Measurements from ENCODE around the gene PRKCQ.

Gene PRKCQ

GRCh38 chr10:6407034-6407721, 172.9 kb downstream of the PRKCQ start:
- H3K4me3 ChIP-seq (ENCODE audit: low read depth in 1 of 2, low read length in 2 of 2), result no peak overlapping the region
- peaks cover 18% of the 10 kb centered on the region for H3K4me1 ChIP-seq (ENCODE audit: insufficient read depth, low read length)
- no peak overlapping the region for H3K9ac ChIP-seq (ENCODE audit: low read depth, low read length)
- H3K79me2 ChIP-seq (ENCODE audit: insufficient read depth, low read length), result no peaks in the 10 kb centered on the region
- H3K27me3 ChIP-seq (ENCODE audit: insufficient read depth, low read length, poor library complexity), result no peaks in the 10 kb centered on the region
- no peak overlapping the region for H3K27ac ChIP-seq (ENCODE audit: low read length)
- no peaks in the 10 kb centered on the region for H3K36me3 ChIP-seq (ENCODE audit: insufficient read depth, low read length)
- ATAC-seq (ENCODE audit: insufficient read depth, low read depth) (no peak), DNase-seq (no peak)
- H3K4me2 ChIP-seq (ENCODE audit: insufficient read depth, low read length), result no peak overlapping the region
- H3K9me3 ChIP-seq (ENCODE audit: insufficient read depth, low read length, severe bottlenecking), result no peaks in the 10 kb centered on the region
- no peak overlapping the region for H2AFZ ChIP-seq (ENCODE audit: low read depth, low read length)
- TF ChIP-seq CTCF (IDR thresholded peaks at IDR 0.05; ENCODE audit: borderline replicate concordance, extremely low read depth, low read length, poor library complexity, severe bottlenecking), result no peak
- no peak for TF ChIP-seq EZH2 (IDR thresholded peaks at IDR 0.05; ENCODE audit: borderline replicate concordance, low read depth, low read length, severe bottlenecking)
- no peaks in the 10 kb centered on the region for H4K20me1 ChIP-seq (ENCODE audit: insufficient read depth, low read length)

DNA sequence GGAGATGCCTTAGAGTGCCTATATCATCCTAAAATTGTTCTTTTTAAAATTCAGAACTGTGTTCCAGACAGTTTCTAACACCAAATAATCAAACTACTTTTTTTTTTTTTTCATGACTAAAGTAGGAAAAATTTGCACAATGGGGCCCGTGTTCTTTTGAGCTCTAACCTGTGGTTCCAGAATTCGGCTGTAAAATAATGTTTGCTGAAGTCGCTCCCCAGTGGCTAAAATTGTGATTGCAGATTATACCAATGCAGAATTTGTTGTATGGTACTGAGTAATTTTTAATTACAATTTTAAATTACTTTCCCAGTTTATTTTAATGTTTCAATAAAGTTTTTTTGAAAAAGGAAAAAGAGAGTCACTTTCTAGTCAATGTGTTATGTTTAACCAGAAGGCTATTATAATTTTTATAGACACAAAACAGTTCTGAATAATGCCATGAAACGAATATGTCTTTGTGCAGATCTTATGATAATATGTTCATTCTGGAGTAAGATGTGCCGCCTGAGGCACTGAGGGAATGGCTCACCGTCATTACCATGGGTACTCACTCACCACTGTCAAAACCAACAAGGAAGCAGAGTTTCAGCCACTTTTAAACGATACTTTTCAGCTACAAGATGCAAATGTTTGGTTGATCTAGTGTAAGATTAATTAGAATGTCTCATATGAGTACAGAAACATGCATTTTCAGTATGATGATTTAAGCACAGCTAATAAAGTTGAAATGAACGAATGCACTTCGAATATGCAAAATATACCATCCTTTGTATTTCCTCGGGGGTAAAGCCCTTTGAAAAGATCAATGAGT, 173.6 kb downstream of the PRKCQ start:
- H3K4me1 ChIP-seq (ENCODE audit: insufficient read depth, low read length), result peaks cover 24% of the 10 kb centered on the region
- H3K4me3 ChIP-seq (ENCODE audit: low read depth in 1 of 2, low read length in 2 of 2), result no peak overlapping the region
- no peak for ATAC-seq (ENCODE audit: insufficient read depth, low read depth)
- no peak for DNase-seq
- H3K9me3 ChIP-seq (ENCODE audit: insufficient read depth, low read length, severe bottlenecking), result no peaks in the 10 kb centered on the region
- no peaks in the 10 kb centered on the region for H3K79me2 ChIP-seq (ENCODE audit: insufficient read depth, low read length)
- no peak overlapping the region for H3K4me2 ChIP-seq (ENCODE audit: insufficient read depth, low read length)
- no peaks in the 10 kb centered on the region for H4K20me1 ChIP-seq (ENCODE audit: insufficient read depth, low read length)
- TF ChIP-seq EZH2 (IDR thresholded peaks at IDR 0.05; ENCODE audit: borderline replicate concordance, low read depth, low read length, severe bottlenecking) (no peak), CTCF (IDR thresholded peaks at IDR 0.05; ENCODE audit: borderline replicate concordance, extremely low read depth, low read length, poor library complexity, severe bottlenecking) (peak; percentile 61)
- no peak overlapping the region for H2AFZ ChIP-seq (ENCODE audit: low read depth, low read length)
- no peaks in the 10 kb centered on the region for H3K36me3 ChIP-seq (ENCODE audit: insufficient read depth, low read length)
- no peaks in the 10 kb centered on the region for H3K27me3 ChIP-seq (ENCODE audit: insufficient read depth, low read length, poor library complexity)
- H3K27ac ChIP-seq (ENCODE audit: low read length), result no peak overlapping the region
- H3K9ac ChIP-seq (ENCODE audit: low read depth, low read length), result no peak overlapping the region

DNA sequence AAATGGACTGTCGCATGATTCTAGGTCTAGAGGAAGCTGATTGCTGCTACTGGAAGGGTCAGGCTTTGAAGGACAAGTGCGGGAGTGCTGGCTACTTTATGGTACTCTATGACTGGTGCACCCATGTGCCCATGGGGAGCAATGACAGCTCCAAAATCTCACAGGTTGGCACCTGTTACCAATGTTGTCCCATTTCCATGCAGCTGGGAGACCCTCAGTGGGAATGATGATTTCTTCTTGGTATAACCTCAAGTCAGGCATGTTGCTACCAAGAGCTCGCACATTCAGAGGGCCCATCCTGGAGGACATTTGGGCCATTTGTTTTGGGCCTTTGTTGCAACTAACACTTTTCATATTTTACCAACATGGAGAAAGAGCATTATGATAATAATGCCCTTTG, 174.4 kb downstream of the PRKCQ start:
- no peak for ATAC-seq (ENCODE audit: insufficient read depth, low read depth)
- H3K27me3 ChIP-seq (ENCODE audit: insufficient read depth, low read length, poor library complexity), result no peaks in the 10 kb centered on the region
- no peak for DNase-seq
- no peak overlapping the region for H3K4me2 ChIP-seq (ENCODE audit: insufficient read depth, low read length)
- H3K9me3 ChIP-seq (ENCODE audit: insufficient read depth, low read length, severe bottlenecking), result no peaks in the 10 kb centered on the region
- no peak overlapping the region for H3K4me3 ChIP-seq (ENCODE audit: low read depth in 1 of 2, low read length in 2 of 2)
- TF ChIP-seq CTCF (IDR thresholded peaks at IDR 0.05; ENCODE audit: borderline replicate concordance, extremely low read depth, low read length, poor library complexity, severe bottlenecking) (no peak), EZH2 (IDR thresholded peaks at IDR 0.05; ENCODE audit: borderline replicate concordance, low read depth, low read length, severe bottlenecking) (no peak)
- no peaks in the 10 kb centered on the region for H3K79me2 ChIP-seq (ENCODE audit: insufficient read depth, low read length)
- no peaks in the 10 kb centered on the region for H3K36me3 ChIP-seq (ENCODE audit: insufficient read depth, low read length)
- peaks cover 21% of the 10 kb centered on the region for H3K4me1 ChIP-seq (ENCODE audit: insufficient read depth, low read length)
- no peak overlapping the region for H2AFZ ChIP-seq (ENCODE audit: low read depth, low read length)
- H4K20me1 ChIP-seq (ENCODE audit: insufficient read depth, low read length), result no peaks in the 10 kb centered on the region
- no peak overlapping the region for H3K9ac ChIP-seq (ENCODE audit: low read depth, low read length)
- no peak overlapping the region for H3K27ac ChIP-seq (ENCODE audit: low read length)
